HG03095 (cell line): ENCODE measurements around the gene TRIM21.
A peak's percentile ranks its signal among the peaks of the same experiment; 100 is the strongest.
"Not testable (repeated sequence)": the region's sequence is repeated elsewhere in the genome, so short reads cannot be mapped to it uniquely, and the experiment has no call there.

Experiments
- ATAC-seq: cut with Tn5 transposase; IDR thresholded peaks from one replicate; pipeline ENCODE4 v1.9.1; 2021; ENCODE audit warnings: moderate library complexity; ENCODE audit not compliant: unreplicated experiment

TRIM21 gene

DNA sequence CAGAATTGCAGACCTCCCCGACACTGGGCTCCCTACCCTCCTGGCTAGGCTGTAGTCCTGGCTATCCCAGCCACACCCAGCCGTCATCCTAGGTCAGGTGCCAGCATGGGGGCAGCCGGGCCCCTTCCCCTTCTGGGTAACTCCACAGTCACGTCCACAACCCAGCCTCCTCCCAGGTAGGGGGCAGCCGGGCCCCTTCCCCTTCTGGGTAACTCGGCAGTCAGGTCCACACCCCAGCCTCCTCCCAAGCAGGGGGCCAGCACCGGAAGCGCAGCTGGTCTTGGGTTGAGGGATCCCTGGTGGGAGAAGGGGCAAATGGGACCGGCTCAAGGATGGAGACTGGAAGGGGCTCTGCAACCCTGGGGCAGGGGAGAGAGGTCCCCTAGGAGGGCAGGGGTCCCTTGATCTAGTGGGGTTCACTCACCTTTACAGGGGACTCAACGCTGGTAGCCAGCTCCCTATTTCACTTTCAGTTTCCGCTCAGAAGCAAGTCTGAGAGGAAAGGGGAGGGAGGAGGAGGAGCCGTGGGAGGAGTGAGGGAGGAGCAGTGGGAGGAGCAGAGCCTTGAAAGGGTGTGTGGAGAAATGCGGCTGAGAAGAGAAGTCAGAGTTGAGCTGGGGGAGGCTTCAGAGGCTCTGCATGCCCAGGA is at the start of gene TRIM21:
TSS of gene TRIM21 (minus strand) at position 494 of the 649 bp plus-strand sequence. CDS start 3,293 bp downstream, outside the sequence.
- peak; percentile 99 for ATAC-seq

DNA sequence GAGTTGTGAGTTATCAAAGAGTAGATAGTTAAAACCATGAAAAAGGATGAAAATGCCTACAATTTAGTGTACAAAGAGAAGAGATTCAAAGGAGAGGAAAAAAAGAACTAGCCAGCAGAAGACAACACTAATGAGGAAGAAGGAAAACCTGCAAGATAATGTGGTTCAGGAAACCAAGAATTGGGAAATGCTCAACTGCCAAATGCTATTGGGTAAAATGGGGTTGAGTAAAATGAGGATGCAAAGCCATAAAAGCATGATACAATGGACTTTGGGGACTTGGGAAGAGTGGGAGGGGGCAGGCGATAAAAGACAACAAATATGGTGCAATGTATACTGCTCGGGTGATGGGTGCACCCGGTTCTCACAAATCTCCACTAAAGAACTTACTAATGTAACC is 48.0 kb upstream of the TRIM21 start:
- no peak for ATAC-seq

DNA sequence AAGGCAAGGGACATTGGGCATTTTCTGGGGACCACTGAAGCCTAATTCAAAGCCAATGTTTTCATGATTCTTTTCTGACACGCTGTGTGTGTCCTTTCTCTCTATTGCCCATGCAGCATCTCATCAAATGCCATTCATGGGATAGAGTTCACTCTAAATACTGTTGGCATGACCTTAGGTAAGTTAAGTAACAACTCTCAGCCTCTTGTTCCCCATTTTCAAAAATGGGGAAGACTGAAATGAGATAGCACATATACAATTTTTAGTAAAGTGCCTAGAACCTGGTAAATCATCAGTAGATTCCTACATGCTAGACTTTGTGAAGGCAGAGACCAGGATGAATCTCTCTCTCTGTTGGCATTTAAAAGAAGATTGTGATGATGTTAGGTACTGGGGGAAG is 42.9 kb upstream of the TRIM21 start:
- ATAC-seq: no peak

DNA sequence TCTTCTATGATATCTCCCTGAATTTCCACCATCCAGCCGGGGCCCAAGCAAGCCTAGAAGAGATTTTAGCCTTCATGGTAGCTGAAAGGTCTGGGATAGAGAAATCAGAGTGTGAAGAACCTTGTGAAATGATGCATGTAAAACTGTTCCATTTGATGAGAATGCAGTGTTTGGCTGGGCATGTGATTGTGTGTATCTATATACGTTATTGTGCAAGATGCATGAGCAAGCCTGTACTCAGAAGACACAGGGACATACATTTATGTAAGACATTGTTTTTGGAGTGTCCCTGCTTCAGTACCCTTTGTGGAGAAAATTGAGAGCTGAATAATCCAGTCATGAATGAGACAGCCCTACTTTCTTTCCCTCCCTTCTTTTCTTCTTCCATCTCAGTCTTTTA is 40.4 kb upstream of the TRIM21 start:
- no peak for ATAC-seq

DNA sequence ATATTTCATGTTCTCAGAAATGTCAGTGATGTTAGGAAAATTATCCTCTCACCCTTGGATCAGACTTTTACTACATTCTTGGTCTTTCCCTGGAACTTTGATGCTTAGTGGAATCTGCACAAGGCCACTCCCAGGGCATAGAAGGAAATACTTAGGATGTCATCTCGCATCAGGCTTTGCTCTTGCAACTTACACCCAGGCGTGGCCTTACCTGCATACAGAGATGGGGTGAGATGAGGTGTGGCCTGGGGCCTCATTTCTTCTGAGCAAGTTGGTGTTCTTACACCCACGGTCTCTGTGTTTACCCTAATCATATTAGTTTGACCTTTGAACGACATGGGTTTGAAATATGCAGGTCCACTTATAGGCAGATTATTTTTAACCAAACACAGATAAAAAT is 36.5 kb upstream of the TRIM21 start:
- no peak for ATAC-seq

GRCh38 chr11:4418403-4418802 is 24.9 kb upstream of the TRIM21 start:
- ATAC-seq: no peak

- no peak for ATAC-seq
Measured at GRCh38 chr11:4416816-4417215, 23.3 kb upstream of the TRIM21 start.

DNA sequence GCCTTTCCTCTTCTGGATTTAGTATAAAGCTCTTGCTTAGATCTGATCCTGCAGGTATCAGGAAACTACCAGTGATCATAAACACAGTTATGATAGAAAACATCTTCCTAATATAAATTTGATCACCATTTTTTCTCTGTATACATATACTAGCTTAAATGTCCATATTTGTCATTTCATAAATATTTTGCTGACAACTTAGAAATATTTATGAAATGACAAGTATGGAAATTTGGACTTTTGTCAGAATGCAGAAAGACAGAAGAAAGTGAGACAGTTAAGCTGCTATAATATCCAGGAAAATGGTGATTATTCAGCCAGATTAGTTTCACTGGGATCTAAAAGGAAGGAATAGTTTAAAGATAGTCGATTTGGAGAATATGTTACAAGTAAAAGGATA is 22.8 kb upstream of the TRIM21 start:
- ATAC-seq: no peak

DNA sequence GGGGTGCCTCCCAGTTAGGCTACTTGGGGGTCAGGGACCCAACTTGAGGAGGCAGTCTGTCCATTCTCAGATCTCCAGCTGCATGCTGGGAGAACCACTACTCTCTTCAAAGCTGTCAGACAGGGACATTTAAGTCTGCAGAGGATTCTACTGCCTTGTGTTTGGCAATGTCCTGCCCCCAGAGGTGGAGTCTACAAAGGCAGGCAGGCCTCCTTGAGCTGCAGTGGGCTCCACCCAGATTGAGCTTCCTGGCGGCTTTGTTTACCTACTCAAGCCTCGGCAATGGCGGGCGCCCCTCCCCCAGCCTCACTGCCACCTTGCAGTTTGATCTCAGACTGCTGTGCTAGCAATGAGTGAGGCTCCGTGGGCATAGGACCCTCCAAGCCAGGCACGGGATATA is 12.7 kb upstream of the TRIM21 start:
- not testable (repeated sequence) for ATAC-seq

- peak; percentile 7 for ATAC-seq
Measured at GRCh38 chr11:4393858-4394223, 339 bp upstream of the TRIM21 start.

GRCh38 chr11:4388221-4388620 is 5.3 kb downstream of the TRIM21 start:
- no peak for ATAC-seq

GRCh38 chr11:4385978-4386740 is 7.3 kb downstream of the TRIM21 start:
- ATAC-seq: no peak

- ATAC-seq: no peak
Measured at GRCh38 chr11:4381901-4382300, 11.6 kb downstream of the TRIM21 start.

GRCh38 chr11:4375431-4376140 is 17.9 kb downstream of the TRIM21 start:
- no peak for ATAC-seq

DNA sequence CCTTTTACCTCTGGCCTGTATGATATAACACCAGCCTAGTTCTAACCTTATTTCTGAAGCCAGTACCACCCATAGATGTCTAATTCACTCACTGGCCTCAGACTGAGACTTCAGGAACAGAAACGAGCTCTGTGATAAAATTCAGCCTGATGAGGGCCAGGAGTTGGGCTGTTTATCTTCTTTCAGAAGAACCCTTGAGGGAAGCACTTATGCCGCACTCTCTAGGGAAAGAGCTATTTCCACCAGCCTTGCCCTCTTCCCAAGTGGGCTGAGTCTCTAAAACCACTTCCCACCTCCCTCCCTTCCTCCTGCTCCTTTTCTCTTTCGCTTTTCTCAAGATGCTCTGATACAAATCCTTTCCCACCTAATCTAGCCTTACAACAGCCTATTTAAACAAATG is 23.3 kb downstream of the TRIM21 start:
- no peak for ATAC-seq

DNA sequence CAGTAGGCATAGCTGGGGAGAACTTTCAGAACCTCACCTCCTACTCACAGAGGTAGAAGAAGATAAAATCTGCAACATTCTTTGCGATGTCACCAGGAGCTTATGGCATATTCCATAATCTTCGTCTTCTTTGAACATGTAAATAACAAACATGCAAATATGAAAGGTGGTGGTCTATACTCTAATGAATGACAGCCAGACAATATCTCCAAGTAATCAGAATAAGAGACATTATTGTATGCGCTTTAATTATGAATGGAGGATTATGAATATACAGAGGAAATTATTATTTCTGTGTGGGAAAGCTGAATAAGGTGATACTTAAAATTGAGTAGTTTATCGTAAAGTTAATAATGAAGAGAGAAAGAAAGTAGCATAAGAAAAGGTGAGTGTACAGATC is 25.2 kb downstream of the TRIM21 start, which contains the start of gene OR52B4:
TSS of gene OR52B4 (minus strand) at position 101 of the 400 bp plus-strand sequence. CDS start at position 10, 91 bp downstream.
- no peak for ATAC-seq

- not testable (repeated sequence) for ATAC-seq
Measured at GRCh38 chr11:4348142-4348541, 45.4 kb downstream of the TRIM21 start.

- not testable (repeated sequence) for ATAC-seq
Measured at GRCh38 chr11:4345366-4345765, 48.1 kb downstream of the TRIM21 start.
